Stimulated activated CD4-positive, alpha-beta T cell treated with anti-CD3 and anti-CD28 coated beads, TNF-alpha, amount 100 ng/mL, for 1 hour (primary cell): ENCODE measurements around the gene SLC50A1.

ENCODE experiments used
- DNase-seq, 3 donors: peaks; one replicate each; pipeline ENCODE4 v3.0.0-alpha.2; 2020; ENCODE audit warnings: low read depth in 3 of 3, low spot score in 1 of 3

SLC50A1 gene

DNA sequence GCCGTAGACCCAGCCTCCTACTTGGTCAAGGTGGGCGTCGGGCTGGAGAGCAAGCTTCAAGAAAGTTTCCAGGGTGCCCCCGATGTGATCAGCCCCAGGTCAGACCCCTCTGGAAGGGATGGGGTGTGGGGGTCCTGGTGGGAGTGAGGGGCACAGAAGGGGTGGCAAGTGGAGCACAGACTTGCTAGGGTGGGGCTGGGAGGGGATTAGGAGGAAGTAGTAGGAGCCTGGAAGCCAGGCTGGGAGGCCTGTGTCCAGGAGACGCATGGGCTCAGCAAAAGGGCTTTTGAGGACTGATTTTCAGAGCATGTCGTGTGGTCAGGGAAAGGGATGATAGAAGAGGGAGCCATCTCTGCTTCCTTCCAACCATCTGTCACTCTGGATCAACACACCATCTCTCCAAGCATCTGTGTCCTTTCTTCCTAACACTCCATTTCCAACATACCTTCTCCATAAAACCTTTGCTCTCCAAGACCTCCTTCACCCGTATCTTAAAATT lies 46.4 kb downstream of the SLC50A1 start:
- no peak for DNase-seq

DNA sequence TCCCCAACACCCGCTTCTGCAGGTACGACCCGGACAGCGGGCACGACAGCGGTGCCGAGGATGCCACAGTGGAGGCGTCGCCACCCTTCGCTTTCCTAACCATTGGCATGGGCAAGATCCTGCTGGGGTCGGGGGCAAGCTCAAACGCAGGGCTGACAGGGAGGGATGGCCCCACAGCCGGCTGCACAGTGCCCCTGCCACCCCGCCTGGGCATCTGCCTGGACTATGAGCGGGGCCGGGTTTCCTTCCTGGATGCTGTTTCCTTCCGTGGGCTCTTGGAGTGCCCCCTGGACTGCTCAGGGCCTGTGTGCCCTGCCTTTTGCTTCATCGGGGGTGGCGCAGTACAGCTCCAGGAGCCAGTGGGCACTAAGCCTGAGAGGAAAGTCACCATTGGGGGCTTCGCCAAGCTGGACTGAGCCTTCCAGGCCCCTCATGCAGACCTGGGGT lies 48.1 kb downstream of the SLC50A1 start:
- DNase-seq: no peak

DNA sequence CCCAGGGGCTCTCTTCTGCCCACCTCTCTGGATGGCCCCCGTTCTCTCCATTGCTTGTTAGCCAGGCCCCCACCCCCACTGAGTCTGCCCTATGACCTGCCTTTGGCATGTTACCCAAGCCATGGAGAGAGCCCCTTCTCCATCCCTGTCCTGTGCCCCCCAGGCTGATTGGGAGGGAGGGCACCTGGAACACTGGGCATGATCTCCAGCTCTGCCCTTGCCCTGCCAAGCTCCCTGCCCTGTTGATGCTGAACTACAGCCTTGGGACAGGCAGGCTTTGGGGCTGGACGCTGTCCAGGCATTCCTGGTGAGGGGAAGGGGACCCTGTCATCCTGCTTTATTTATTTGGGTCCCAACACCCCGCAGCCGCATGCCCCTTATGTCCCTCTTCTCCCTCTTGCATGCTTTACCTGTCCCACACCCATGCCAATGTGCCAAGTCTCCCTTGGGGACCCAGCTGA lies 48.7 kb downstream of the SLC50A1 start:
- no peak for DNase-seq

DNA sequence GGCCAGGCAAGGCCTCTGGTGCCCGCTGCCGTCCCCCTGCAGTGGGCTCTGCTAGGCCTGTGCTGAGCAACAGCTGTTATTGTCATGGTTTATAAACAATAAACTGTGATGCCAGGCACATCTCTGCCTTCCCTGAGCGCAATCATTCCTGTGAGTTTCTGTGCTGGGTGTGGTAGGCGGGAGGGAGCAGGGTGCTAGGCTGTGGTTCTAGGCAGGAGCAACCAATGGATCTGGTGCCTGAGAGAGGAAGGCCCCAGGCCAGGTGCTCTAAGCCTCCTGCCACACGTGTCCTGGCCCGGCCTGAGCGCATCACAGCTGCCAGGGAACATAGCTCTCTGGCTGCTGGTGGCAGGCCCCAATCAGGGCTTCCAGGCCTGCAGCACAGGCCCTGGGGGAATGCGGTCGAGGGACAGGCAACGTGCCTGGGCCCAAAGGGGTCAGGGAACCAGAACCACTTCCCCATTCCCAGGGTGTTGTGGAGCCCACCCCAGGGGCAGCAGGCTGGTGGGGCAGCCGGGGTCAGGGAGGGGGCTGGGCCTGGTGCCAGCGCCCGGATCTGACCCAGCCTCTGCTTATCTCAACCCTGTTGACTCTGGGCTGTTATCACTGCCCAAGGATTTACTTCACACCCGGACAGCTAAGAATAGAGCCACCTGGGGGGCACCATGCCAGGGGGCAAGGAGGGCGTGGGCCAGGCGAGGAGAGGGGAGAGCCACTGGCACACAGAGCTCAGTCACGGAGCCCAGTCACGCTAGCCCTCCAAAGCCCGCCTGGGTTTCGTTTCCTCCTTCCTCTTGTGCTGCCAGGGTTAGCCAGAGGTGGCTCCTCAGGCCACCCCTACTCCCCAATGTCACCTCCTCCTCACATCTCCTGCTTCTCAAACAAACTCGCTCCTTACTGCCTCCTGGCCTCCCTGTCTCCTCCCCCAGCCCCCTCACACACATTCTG lies 49.5 kb downstream of the SLC50A1 start:
- DNase-seq: no peak

DNA sequence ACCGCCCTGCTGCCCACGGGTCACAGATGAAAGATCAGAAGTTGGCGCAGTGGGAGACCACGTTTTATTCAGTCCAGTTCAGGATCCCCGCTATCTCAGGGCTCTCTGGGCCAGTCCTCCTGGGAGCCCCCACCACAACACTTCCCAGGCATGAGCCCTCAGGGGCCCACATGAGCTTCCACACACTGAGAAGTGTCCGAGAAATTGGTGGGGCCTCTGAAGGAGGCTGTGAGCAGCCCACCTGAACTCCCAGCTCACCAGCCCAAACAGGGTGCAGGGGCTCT lies 50.1 kb downstream of the SLC50A1 start:
- no peak for DNase-seq

DNA sequence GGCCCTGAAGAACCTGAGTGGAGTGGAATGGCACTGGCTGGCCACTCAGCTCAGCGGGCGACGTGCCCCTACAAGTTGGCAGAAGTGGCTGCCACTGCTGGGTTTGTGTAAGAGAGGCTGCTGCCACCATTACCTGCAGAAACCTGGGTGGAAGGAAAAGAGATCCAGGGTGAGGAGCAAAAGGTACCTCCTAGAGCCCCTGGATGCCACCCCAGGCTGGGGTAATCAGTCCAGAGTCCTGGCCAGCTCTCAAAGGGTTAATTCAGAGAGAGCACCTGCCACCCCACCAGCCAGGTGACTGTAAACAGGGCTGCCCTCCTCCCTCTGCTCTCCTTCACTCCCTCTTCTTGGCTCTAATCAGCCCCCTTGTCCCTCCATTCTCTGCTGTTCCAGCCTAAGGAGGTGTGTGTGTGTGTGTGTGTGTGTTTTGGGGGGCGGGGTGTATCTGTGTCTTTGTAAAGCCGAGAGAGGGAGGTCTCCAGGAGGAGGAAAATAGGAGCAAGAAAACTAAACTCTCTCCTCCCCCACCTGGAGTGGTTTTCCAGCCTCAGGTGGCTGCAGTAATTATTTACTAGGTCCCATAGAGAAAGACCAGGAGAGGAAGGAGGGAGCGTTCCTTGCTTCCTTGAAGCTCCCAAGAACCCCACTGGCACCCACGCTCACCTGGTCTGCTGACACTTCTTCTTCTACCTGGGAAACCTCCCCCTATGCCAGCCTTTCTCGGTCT lies 50.6 kb downstream of the SLC50A1 start:
- DNase-seq: no peak

DNA sequence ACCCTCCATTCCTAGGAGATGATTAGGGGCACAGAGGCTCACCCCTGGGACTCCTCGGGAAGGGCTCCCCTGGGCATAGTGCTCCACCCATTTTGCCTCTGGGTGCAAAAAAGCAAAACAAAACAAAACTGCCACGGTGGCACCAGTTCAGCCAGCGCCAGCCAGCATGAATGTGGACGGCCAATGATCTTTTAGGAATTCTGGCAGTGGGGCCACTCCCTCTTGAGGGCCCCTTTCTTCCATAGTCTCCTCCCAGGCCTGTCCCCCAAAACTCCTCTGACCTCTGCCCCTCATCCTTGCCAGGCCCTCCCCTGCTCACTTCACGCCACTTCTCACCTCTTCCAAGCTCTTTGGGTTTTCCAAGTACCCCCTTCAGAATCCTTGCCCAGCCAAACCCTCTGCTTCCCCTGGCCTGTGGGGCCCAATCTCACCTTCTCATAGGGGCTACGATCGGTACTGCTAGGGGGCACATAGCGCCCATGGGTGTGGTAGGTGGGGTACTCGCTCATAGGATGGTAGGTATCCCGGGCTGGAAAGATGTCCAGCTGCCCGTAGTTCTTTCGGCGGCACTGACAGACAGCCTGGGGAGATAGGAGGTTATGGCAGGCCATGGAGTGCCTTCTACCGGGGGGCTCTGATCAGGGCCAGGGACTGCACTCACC lies 51.3 kb downstream of the SLC50A1 start:
- DNase-seq: no peak

DNA sequence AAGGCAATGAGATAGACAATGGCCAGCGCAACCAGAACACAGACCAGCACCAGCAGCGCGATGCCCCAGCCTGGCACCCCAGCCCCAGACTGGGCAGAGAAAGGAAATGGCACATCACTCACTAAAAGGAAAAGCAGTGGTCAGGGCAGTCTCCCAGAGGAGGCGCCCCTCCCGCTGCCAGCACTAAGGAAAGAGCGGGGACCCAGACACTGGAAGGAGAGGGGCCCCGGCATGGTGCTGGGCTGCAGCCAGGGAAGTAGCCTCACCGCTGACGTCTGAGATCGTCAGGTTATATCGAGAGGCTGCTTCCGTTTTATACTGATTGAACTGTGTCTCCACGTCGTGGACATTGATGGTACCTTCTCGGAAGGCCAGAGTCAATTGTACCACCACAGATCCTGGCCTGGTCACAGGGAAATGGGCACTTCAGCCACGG lies 51.8 kb downstream of the SLC50A1 start:
- DNase-seq: no peak

DNA sequence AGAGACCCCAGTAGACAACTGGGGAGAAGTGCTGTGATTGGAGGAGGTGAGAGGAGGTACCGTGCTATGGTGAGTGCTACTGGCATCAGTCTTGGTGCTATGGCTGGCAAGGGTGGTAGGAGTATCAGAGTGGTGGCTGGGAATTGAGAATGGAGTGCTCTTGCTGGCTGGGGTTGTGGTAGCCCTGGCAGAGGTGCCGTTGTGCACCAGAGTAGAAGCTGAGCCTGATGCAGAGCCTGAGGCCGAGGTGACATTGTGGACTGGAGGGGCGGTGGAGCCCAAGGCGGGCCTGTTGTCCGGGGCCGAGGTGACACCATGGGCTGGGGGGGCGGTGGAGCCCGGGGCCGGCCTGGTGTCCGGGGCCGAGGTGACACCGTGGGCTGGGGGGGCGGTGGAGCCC lies 52.6 kb downstream of the SLC50A1 start:
- no peak for DNase-seq
